Measurements from ENCODE around the gene C6orf132.
"Not testable (repeated sequence)": the region's sequence is repeated elsewhere in the genome, so short reads cannot be mapped to it uniquely, and the experiment has no call there.

C6orf132 gene

GRCh38 chr6:42162384-42162783 is 20.0 kb upstream of the C6orf132 start:
- DNase-seq, result no peak

- DNase-seq, result no peak
Observed at GRCh38 chr6:42159431-42160024, 17.1 kb upstream of the C6orf132 start.

GRCh38 chr6:42158631-42159030 is 16.2 kb upstream of the C6orf132 start:
- no peak for DNase-seq

DNA sequence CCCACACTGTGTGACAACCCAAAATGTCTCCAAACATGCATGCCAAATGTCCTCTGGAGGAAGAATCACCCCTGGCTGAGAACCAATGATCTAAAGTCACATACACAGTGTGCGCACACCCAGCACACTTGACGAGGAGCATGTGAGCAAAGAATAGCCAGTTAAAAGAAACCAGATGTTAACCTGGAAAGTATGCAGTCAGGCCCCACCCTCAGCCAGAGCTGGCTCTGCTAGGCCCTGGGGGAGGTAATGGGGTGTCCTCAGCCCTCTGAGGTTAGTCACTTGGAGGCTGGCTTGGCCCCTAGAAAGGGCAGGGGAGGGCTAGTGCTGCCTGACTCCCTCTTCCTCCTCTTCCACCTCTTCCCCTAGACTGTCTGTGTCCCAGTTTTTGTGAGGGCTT is 15.6 kb upstream of the C6orf132 start:
- no peak for DNase-seq

GRCh38 chr6:42156638-42157037 is 14.2 kb upstream of the C6orf132 start:
- DNase-seq, result no peak

GRCh38 chr6:42155293-42155692 is 12.9 kb upstream of the C6orf132 start:
- no peak for DNase-seq

GRCh38 chr6:42154461-42155209 is 12.2 kb upstream of the C6orf132 start:
- DNase-seq, result no peak

GRCh38 chr6:42153921-42154320 is 11.5 kb upstream of the C6orf132 start:
- no peak for DNase-seq

GRCh38 chr6:42152528-42153213 is 10.3 kb upstream of the C6orf132 start:
- DNase-seq, result not testable (repeated sequence)

DNA sequence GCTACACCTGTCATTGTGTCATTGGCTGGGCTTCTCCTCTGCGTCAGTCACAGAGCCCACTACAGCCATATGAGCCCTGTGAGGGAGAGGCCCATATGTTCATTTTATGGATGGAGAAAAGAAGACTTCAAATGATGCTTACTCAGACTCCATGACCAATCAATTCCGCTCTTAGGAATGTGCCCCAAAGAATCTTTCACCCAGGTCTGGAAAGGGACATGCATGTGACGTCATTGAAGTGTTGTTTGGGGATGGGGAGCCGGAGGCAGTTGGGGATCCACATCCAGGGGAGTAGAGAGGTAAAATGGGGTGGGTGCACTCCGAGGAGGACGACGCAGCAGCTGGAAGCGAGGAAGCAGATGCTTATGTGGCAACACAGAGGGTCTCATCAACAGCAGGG is 9.6 kb upstream of the C6orf132 start:
- DNase-seq, result no peak

DNA sequence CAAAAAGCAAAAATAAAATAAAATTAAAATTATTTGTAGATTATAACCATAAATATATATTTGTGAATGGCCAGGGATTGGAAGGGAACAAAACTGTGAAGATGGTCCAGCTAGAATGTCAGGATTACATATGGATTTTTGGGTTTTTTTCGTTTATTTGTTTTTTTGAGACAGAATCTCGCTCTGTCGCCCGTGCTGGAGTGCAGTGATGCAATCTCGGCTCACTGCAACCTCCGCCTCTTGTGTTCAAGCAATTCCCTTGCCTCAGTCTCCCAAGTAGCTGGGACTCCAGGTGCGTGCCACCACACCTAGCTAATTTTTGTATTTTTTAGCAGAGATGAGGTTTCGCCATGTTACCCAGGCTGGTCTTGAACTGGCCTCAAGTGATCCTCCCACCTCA is 7.8 kb upstream of the C6orf132 start:
- DNase-seq, result no peak

DNA sequence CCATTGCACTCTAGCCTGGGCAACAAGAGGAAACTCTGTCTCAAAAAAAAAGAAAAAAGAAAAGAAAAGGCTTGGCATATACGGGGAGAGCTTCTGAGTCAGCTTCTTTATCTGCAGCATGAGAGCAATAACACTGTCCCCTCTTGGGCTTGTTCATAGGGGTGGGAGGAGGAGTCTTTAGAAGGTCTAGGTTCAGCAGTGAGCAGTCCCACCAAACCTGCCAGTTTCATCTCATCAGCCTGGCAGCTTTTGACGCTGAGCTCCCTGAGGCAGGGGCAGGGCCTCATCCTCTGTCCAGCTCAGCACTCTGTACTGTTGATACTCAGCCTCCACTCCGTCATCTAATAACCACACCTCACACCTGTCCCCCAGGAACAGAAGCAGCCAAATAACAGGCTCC is 5.6 kb upstream of the C6orf132 start:
- no peak for DNase-seq

- no peak for DNase-seq
Observed at GRCh38 chr6:42147138-42147562, 4.7 kb upstream of the C6orf132 start.

DNA sequence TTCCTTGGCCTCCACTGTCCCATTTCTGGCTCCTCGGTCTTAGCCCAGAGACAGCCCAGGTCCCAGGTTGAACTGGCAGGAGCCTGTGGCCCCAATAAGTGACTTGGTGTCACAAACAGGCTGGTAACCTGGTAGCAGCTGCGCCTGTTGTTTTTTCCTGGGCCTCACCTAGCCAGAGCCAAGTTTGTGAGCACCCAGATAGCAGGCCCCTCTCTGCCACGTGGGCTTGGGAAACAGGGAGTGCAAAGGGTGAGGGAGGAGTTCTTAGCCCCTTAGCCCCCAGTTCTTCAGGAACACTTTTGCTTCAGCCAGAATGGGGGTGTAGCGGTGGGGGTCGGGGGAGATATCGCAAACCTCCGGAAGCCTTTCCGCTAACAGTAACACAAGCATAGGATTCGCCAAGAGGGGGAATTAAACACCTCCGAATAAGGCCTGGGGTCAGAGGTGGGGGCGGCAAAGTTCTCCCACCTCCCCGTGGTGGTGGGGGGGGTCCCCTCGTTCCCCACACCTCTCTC is 760 bp downstream of the C6orf132 start:
- DNase-seq, result no peak

DNA sequence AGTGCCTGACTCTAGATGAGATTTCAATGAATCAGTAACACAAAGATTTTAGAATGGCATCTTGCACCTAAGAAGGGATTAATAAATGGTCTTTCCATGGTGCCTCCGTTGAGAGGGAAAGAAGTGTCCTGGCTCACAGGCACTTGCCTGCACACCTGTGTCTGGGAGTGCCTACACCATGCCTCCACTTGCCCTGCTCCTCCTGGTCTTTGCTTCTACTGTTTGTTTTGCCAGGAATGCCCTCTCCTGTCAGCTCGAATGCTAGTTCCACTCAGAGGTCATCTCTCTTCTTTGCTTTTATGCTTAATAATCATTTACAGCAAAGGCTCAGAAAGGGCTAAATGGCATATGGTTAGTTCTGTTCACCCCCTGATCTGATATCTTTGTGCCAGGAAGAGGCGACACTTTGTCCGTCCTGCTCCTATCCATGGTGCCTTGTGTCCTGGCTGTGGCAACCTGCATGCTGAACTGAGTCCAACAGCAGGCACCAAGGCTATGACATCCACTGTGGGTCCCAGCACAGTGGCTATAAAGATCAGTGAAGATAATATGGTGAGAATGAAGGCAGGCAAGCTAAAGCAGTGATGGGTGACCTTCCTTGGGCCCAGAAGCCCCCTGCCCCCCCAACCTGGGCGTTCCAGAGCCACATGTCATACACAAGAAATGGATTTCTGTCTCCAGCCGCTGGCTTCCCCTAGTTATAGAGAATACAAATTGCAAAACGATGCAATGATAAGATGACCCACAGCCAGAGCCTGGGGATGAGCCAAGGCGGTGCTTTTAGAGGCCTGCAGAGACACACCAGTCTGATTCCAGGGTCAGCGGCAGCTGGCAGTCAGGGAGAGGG is 1.4 kb downstream of the C6orf132 start:
- no peak for DNase-seq

- DNase-seq, result no peak
Observed at GRCh38 chr6:42140032-42140431, 2.4 kb downstream of the C6orf132 start.

- DNase-seq, result no peak
Observed at GRCh38 chr6:42138630-42139619, 3.5 kb downstream of the C6orf132 start.

DNA sequence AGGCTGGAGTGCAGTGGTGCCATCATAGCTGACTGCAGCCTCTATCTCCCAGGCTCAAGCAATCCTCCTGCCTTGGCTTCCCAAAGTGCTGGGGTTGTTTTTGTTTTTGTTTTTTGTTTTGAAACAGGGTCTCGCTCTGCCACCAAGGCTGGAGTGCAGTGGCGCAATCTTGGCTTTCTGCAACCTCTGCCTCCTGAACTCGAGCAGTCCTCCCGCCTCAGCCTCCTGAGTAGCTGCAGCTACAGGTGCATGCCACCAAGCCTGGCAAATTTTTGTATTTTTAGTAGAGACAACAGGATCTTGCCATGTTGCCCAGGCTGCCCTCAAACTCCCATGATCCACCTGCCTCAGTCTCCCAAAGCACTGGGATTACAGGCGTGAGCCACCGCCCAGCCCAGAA is 4.2 kb downstream of the C6orf132 start:
- no peak for DNase-seq

- no peak for DNase-seq
Observed at GRCh38 chr6:42137194-42137753, 5.1 kb downstream of the C6orf132 start.

GRCh38 chr6:42136508-42137193 is 5.8 kb downstream of the C6orf132 start:
- no peak for DNase-seq

DNA sequence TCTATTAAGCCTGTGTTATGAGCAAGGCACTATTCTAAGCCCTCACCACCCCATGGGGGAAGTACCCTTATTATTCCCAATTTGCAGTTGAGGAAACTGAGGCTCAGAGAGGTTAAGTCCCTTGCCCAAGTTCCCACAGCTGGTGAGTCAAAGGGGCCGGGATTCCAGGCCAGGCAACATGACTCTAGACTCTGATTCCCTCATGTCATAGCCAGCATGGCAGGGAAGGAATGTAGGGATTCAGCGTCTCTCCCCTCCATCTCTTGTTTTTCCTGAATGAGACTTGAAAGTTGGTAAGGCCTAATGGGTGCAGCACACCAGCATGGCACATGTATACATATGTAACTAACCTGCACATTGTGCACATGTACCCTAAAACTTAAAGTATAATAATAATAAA is 6.7 kb downstream of the C6orf132 start:
- no peak for DNase-seq

Measured in activated CD4-positive, CD25-positive, alpha-beta regulatory T cell treated with anti-CD3 and anti-CD28 coated beads, Interleukin-2, amount 50 U/mL, for 72 hours (primary cell).